Endothelial cell (in vitro differentiated cells): Measurements from ENCODE around the gene SYT2. TPM values are rescaled to one million over a fixed set of nuclear protein-coding genes. Genes with fewer than 3 reads are reported as not detected.
"Not testable (repeated sequence)": the region's sequence is repeated elsewhere in the genome, so short reads cannot be mapped to it uniquely, and the experiment has no call there.

Source experiments
- DNase-seq: peaks from one replicate; pipeline ENCODE4 v3.0.0; 2021; ENCODE audit warnings: low spot score
- H3K27ac Mint-ChIP-seq: one replicate; pipeline ENCODE4 v1.8.0; 2021; ENCODE audit warnings: mixed read lengths, inconsistent platforms; ENCODE audit not compliant: unreplicated experiment
- H3K27me3 Mint-ChIP-seq: one replicate; pipeline ENCODE4 v1.8.0; 2021; ENCODE audit warnings: mild to moderate bottlenecking, moderate library complexity, mixed read lengths, inconsistent platforms; ENCODE audit not compliant: unreplicated experiment
- H3K36me3 Mint-ChIP-seq: one replicate; pipeline ENCODE4 v1.8.0; 2021; ENCODE audit warnings: mild to moderate bottlenecking, low read depth, mixed read lengths, inconsistent platforms; ENCODE audit not compliant: unreplicated experiment
- H3K4me1 Mint-ChIP-seq: one replicate; pipeline ENCODE4 v1.8.0; 2021; ENCODE audit warnings: mild to moderate bottlenecking, mixed read lengths, inconsistent platforms; ENCODE audit not compliant: unreplicated experiment
- H3K4me3 Mint-ChIP-seq: one replicate; pipeline ENCODE4 v1.8.0; 2021; ENCODE audit warnings: mild to moderate bottlenecking, mixed read lengths, inconsistent platforms; ENCODE audit not compliant: unreplicated experiment
- H3K9me3 Mint-ChIP-seq: one replicate; pipeline ENCODE4 v1.8.0; 2021; ENCODE audit warnings: mixed read lengths, inconsistent platforms; ENCODE audit not compliant: unreplicated experiment
- total RNA-seq: library from RNA; stranded (reverse); fragmentation: NEBNext Ultra II Directional; extraction: Animal tissue kit (Norgen Biotek cat#: 25700); gene quantifications from one replicate; pipeline ENCODE4 v1.2.1, GENCODE V29; 2021; ENCODE audit not compliant: unreplicated experiment
- TF ChIP-seq, protein P1 (sequence below): fragments of 200-600 bp; sonication (generic); IDR thresholded peaks from one replicate; pipeline ENCODE4 v1.5.0; 2021; ENCODE audit warnings: antibody characterized with exemption; ENCODE audit not compliant: unreplicated experiment

SYT2 gene
- total RNA-seq, 1 donor from 2014 or later, result 0.33 TPM

DNA sequence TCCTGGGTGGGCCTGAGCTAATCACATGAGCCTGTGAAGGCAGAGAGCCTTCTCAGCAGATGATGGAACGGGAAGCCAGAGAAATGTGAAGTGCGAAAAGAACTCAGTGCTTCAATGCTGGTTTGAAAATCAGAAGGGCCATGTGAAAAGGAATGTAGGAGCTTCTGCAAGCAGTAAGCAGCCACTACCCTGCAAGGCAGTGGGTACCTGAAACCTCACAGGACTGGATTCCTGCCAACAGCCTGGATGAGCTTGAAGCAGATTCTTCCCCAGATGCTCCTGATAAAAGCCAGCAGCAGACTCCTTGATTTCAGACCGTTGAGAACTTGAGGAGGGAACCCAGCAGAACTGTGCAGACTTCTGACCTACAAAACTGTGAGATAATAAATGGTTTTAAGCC, 158.6 kb downstream of the SYT2 start:
- no peak overlapping the region for H3K4me3 Mint-ChIP-seq
- no peaks in the 10 kb centered on the region for H3K4me1 Mint-ChIP-seq
- no peak overlapping the region for H3K27ac Mint-ChIP-seq
- no peaks in the 10 kb centered on the region for H3K27me3 Mint-ChIP-seq
- H3K9me3 Mint-ChIP-seq, result no peaks in the 10 kb centered on the region
- TF ChIP-seq, protein P1, sequence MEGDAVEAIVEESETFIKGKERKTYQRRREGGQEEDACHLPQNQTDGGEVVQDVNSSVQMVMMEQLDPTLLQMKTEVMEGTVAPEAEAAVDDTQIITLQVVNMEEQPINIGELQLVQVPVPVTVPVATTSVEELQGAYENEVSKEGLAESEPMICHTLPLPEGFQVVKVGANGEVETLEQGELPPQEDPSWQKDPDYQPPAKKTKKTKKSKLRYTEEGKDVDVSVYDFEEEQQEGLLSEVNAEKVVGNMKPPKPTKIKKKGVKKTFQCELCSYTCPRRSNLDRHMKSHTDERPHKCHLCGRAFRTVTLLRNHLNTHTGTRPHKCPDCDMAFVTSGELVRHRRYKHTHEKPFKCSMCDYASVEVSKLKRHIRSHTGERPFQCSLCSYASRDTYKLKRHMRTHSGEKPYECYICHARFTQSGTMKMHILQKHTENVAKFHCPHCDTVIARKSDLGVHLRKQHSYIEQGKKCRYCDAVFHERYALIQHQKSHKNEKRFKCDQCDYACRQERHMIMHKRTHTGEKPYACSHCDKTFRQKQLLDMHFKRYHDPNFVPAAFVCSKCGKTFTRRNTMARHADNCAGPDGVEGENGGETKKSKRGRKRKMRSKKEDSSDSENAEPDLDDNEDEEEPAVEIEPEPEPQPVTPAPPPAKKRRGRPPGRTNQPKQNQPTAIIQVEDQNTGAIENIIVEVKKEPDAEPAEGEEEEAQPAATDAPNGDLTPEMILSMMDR, result no peak
- no peaks in the 10 kb centered on the region for H3K36me3 Mint-ChIP-seq
- DNase-seq, result no peak

DNA sequence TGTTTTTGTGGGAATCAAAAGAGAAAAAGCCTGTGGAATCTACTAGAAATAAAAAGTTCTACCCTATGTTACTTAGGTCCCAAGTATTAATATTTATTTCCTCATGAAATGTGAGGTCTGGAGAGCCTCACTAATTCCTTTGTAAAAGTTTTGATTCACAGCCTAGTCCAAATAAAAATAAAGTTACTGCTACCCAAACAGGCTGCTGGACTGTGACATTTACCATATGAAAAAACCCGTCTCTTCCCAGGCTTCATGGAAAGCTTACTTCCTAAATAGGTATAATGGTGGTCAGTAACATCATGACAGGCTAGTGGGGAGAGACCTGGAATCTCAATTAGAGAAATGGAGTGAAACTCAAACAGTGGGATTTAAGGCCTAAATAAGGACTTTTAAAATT, 160.2 kb downstream of the SYT2 start:
- not testable (repeated sequence) for H3K9me3 Mint-ChIP-seq, H3K27me3 Mint-ChIP-seq, H3K4me1 Mint-ChIP-seq, DNase-seq, H3K36me3 Mint-ChIP-seq, H3K4me3 Mint-ChIP-seq, H3K27ac Mint-ChIP-seq

DNA sequence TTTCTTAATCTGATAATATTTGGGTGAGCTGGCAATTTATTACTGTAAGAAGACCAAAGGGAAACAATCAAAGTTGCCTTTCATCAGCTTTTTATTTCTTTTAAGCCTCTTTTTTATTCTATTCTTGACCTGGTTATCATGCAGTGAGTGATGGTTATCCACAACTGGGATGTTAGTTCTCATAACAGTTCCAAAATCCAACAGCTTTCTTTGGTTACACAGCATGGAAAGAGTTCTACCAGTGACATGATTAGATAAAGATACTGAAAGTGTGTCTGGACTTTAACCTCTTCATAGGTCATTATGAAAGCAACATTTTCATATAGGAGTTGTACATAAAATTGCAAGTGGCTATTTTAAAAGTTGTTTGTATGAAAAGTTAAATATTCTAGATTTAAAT, 163.0 kb downstream of the SYT2 start:
- TF ChIP-seq, protein P1, result no peak
- no peak overlapping the region for H3K4me3 Mint-ChIP-seq
- H3K27ac Mint-ChIP-seq, result no peak overlapping the region
- H3K36me3 Mint-ChIP-seq, result no peaks in the 10 kb centered on the region
- no peaks in the 10 kb centered on the region for H3K9me3 Mint-ChIP-seq
- peaks cover 2% of the 10 kb centered on the region for H3K27me3 Mint-ChIP-seq
- no peaks in the 10 kb centered on the region for H3K4me1 Mint-ChIP-seq
- DNase-seq, result no peak

DNA sequence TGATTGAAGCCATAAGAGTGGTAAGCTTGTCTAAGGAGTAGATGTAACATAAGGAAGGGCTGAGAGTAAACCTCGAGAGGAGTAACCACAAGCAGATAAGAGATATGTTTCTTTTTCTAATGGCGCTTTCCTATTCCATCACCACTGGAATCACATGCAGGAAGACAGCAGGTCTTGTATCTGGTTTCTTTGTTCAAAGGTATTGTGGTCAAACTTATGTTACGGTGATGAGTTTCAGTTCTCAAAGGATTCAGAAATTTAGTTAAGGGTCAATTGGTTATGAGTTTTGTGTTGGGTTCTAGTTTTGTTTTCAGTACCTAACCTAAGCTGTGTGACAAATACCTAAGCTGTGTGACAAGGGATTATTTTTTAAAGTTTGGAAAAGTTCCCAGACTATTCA, 163.5 kb downstream of the SYT2 start:
- not testable (repeated sequence) for H3K27me3 Mint-ChIP-seq, DNase-seq, H3K27ac Mint-ChIP-seq, H3K36me3 Mint-ChIP-seq, H3K4me1 Mint-ChIP-seq, H3K9me3 Mint-ChIP-seq, H3K4me3 Mint-ChIP-seq

DNA sequence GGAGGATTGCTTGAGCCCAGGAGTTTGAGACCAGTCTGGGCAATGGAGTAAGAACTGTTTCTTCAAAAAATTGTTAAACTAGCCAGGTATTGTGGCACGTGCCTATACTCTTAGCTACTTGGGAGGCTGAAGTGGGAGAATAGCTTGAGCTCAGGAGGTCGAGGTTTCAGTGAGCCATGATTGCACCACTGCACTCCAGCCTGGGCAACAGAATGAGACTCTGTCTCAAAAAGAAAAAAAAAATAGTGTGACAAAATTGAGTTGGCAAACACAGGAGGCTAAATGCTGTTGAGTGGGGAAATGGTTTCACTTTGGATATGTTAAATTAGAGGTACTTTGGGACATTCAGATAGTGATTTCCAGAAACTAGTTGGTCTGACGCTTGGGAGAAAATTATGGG, 163.9 kb downstream of the SYT2 start:
- H3K27me3 Mint-ChIP-seq, H3K36me3 Mint-ChIP-seq, H3K27ac Mint-ChIP-seq, H3K9me3 Mint-ChIP-seq, H3K4me3 Mint-ChIP-seq, DNase-seq, H3K4me1 Mint-ChIP-seq: not testable (repeated sequence)

DNA sequence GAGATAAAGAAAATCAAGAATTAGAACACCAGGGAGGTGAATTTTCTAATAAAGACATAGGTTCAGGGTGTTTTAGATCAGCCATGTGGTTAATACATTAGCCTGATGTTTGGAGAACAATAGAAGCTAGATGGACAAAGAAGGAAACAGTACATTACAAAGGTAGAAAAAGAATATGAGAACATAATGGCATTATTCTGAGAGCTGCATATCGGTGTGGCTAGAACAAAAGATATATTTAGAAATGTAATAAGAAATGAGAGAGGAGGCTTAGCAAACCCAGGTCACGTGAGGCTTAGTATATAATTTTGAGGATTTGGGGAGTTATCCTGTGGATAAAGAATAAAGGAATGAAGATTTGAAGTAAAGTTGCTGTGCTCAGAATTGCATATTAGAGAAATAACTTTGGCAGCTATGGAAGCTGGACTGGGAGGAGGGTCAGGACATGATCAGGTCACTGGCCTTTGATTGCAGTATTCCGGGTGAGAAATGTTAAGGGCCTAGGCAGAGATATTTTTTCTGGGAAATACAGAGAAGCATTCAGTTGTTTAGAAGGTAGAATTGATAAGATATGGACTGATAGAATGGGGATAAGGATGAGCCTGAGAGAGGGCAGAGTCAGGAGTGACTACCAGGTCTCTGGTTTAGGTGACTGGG, 164.5 kb downstream of the SYT2 start:
- not testable (repeated sequence) for H3K9me3 Mint-ChIP-seq, DNase-seq, H3K4me3 Mint-ChIP-seq, H3K27me3 Mint-ChIP-seq, H3K36me3 Mint-ChIP-seq, H3K27ac Mint-ChIP-seq, H3K4me1 Mint-ChIP-seq

DNA sequence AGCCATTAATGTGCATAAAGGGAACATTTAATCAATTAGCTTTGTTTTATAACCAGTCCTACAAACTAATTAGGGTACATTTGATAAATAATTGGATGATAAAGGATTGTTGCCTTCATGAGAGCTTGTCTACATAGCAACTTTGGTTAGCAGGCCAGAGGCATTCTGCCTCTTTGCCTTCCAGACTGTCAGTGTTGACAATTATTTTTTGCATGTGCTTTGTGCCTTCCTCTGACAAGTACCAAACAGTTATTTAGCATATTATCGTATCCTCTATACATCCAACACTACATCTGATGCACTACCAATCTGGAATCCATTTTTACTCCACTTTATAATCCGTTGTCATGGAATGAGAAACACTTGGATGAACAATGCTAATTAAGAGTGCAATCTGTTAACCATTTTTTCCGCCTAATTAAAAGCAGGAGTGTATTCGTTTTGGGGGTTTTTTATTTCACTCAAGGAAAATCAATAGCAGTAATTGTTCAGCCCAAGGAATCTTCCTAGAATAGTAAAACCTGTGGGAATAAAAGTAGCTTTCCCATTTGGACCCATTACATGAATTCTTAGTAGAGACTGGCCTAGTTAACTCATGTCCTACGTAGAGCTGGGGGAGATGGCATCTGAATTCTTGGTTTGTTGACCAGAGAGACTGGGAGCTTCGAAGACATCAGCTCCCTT, 165.3 kb downstream of the SYT2 start:
- H3K36me3 Mint-ChIP-seq, H3K4me3 Mint-ChIP-seq, H3K4me1 Mint-ChIP-seq, DNase-seq, H3K27ac Mint-ChIP-seq, H3K27me3 Mint-ChIP-seq, H3K9me3 Mint-ChIP-seq: not testable (repeated sequence)

DNA sequence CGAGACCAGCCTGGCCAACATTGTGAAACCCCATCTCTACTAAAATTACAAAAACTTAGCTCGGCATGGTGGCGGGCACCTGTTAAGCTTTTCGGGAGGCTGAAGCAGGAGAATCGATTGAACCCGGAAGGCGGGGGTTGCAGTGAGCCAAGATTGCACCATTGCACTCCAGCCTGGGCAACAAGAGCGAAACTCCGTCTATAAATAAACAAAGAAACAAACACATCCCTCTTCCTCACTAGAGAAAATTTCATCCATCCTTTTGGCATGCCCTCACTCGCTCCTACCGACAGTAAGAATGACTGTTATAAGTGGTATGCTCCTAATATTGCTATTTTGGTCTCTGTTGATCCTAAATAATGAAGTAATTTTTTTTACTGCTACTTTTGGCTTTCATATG, 166.7 kb downstream of the SYT2 start:
- not testable (repeated sequence) for H3K27ac Mint-ChIP-seq, H3K36me3 Mint-ChIP-seq, H3K27me3 Mint-ChIP-seq, H3K4me3 Mint-ChIP-seq, DNase-seq, H3K9me3 Mint-ChIP-seq, H3K4me1 Mint-ChIP-seq

DNA sequence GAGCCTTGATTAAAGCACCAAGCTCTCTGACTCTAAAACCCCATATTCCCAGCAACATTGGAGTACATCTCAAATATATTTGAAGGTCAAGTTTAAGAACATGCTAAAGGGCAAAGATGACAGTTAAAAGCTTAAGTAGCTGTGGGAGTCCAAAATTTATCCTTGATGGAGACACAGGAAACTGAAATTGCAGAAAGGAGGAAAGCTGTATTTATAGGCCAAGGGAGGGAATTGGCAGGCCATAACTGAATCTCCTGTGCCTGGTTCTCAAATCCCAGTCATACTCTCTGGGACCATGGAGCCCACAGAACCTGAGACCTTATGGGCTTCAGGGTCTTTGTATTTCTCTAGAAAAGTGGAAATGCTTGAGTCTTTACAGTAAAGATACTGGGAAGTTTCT, 167.8 kb downstream of the SYT2 start:
- not testable (repeated sequence) for H3K27me3 Mint-ChIP-seq, H3K4me1 Mint-ChIP-seq, H3K27ac Mint-ChIP-seq, H3K4me3 Mint-ChIP-seq, H3K9me3 Mint-ChIP-seq, H3K36me3 Mint-ChIP-seq, DNase-seq

DNA sequence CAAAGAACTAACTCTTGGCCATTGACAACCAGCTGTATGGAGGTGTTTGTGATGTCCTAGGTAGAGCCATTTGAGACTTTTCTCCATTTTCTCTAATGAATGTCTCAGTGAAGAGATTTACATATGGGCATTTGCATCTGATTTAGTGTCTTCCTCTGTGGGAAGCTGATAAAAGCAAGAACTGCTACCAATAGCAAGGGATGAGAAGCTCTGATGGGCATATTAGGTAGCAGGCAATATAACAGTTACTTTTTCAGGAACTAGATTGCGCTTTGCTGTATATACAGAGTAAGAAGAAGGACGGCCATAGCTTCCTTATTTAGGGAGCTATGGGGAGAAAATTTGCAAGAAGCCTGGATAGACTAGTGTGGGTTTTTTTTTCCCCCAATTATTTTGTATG, 169.4 kb downstream of the SYT2 start:
- H3K27ac Mint-ChIP-seq, H3K9me3 Mint-ChIP-seq, H3K4me1 Mint-ChIP-seq, H3K27me3 Mint-ChIP-seq, DNase-seq, H3K36me3 Mint-ChIP-seq, H3K4me3 Mint-ChIP-seq: not testable (repeated sequence)
